Heart right ventricle (tissue), 16 donors: ENCODE measurements around the gene TMEM186. TPM values are rescaled to one million over a fixed set of nuclear protein-coding genes. Genes with fewer than 3 reads are reported as not detected.

Experiments used
- ATAC-seq, 8 donors: fragments of 200-7000 bp; cut with Tn5 transposase; one replicate each; pipeline ENCODE4 v1.9.1; 2020; ENCODE audit warnings: mild to moderate bottlenecking in 8 of 8, moderate library complexity in 8 of 8, moderate number of reproducible peaks in 1 of 8
- DNase-seq, 2 donors: peaks; one replicate each; pipeline ENCODE4 v3.0.0-alpha.2; 2020
- H3K27ac ChIP-seq, 10 donors: fragments of 200-600 bp; sonication (generic) in 2 of 10; one replicate each; pipeline versions ENCODE4 v1.5.0 to v1.8.0; 2020 to 2022; ENCODE audit warnings: mild to moderate bottlenecking in 3 of 10
- H3K27me3 ChIP-seq, 7 donors: fragments of 200-600 bp; one replicate each; pipeline ENCODE4 v1.8.0; 2021 to 2022; ENCODE audit warnings: mild to moderate bottlenecking in 2 of 7
- H3K36me3 ChIP-seq, 9 donors: fragments of 200-600 bp; sonication (generic) in 1 of 9; one replicate each; pipeline versions ENCODE4 v1.5.0 to v1.8.0; 2020 to 2022; ENCODE audit warnings: mild to moderate bottlenecking in 2 of 9
- H3K4me1 ChIP-seq, 9 donors: fragments of 200-600 bp; sonication (generic) in 1 of 9; one replicate each; pipeline versions ENCODE4 v1.5.0 to v1.8.0; 2020 to 2022; ENCODE audit warnings: mild to moderate bottlenecking in 4 of 9
- H3K4me3 ChIP-seq, 10 donors: fragments of 200-600 bp; sonication (generic) in 2 of 10; one replicate each; pipeline versions ENCODE4 v1.5.0 to v1.8.0; 2020 to 2022; ENCODE audit warnings: mild to moderate bottlenecking in 7 of 10, moderate library complexity in 2 of 10
- H3K9me3 ChIP-seq, 11 donors: fragments of 200-600 bp in 10 of 11; sonication (generic) in 2 of 11; one replicate each; pipeline versions ENCODE4 v1.5.0 to v1.8.0; 2013 to 2022; ENCODE audit warnings: mild to moderate bottlenecking in 2 of 11, control low read depth in 1 of 11, moderate library complexity in 1 of 11
- CTCF ChIP-seq, 9 donors: fragments of 200-600 bp; sonication (generic) in 2 of 9; IDR thresholded peaks; one replicate each; pipeline versions ENCODE4 v1.5.0 to v1.8.0; 2021 to 2022; ENCODE audit warnings: antibody characterized with exemption in 9 of 9, mild to moderate bottlenecking in 5 of 9, moderate library complexity in 1 of 9
- WGBS, 2 donors: extraction: QIAGEN DNeasy Blood & Tissue Kit; methylation state at CpG; one replicate each; pipeline ENCODE4 v1.1.7; 2013; ENCODE audit warnings: inconsistent platforms in 1 of 2; 5-methylcytosine and 5-hydroxymethylcytosine counted together
- intact Hi-C, 10 donors: fragments of 100-400 bp; cut with DNase I; formaldehyde crosslinking; loops; one replicate each; pipeline versions ENCODE4 v1.11.1 to v1.14.2; 2022
- polyA plus RNA-seq, 2 donors: library from polyadenylated mRNA; stranded (reverse); fragments of 200-250 nt; gene quantifications; one replicate each; pipeline ENCODE4 v1.2.3, GENCODE V29; 2013
- total RNA-seq, 10 donors: library from RNA; stranded (reverse); fragmentation: NEBNext Ultra II Directional in 3 of 10; extraction: Animal tissue kit (Norgen Biotek cat#: 25700) in 3 of 10; gene quantifications; one replicate each; pipeline versions ENCODE4 v1.2.1 to v1.2.4, GENCODE V29; 2021 to 2023
- donor health status: Arrhythmogenic right ventricular cardiomyopathy.
- donor health status: ischemic (EF 13 %, LVEDD 7.1; RV severe dilation, severe dysfunction).
- donor health status: healthy with polysubstance abuse.
- donor health status: DM: no; HTN: yes; CAD: no.
- donor health status: DM: no; HTN: no; CAD: no.
- donor health status: ischemic (EF 25% LVEDD 6.9; RV normal size, moderate dysfunction).
- donor health status: ischemic (EF 25% LVEDD 5.7; RV mildly dilated, moderate dysfunction).
- donor health status: healthy.
- donor health status: DM: yes; HTN: yes; CAD: no.
- donor health status: Ischemic cardiomyopathy.
- donor health status: ischemic (EF 35%, LVEDD 5.7; RV mildly dilated, moderate dysfunction).
- donor health status: nonischemic (EF 11% LVEDD 7.7; RV severe dilation, severe dysfunction).
- donor health status: DM: yes; HTN: yes; CAD: no.
- donor health status: PGD.
- donor health status: ischemic (EF 29% LVEDD 5.4; RV normal size, mild dysfunction).
- donor health status: nonischemic (EF 23%, LVEDD 6.1; RV moderate dilation, normal function).

Gene TMEM186
- total and polyA plus RNA-seq, 12 donors = 7.5 to 15.1 (median 13.9) TPM

- intact Hi-C loops = no loop called here
- no peak for ATAC-seq
- TF ChIP-seq CTCF (IDR thresholded peaks at IDR 0.05) = no peak
Observed at GRCh38 chr16:8814095-8814806, 16.8 kb upstream of the TMEM186 start.

GRCh38 chr16:8812162-8812843, 14.9 kb upstream of the TMEM186 start:
- no peaks in the 10 kb centered on the region for H3K9me3 ChIP-seq
- H3K4me1 ChIP-seq = peaks cover 0 to 7% (median 0%) of the 10 kb centered on the region in 9 donors
- DNase-seq = no peak
- ATAC-seq = no peak
- H3K27ac ChIP-seq = no peak overlapping the region
- peaks cover 0 to 100% (median 71%) of the 10 kb centered on the region in 9 donors for H3K36me3 ChIP-seq
- intact Hi-C loops = no loop called here
- 72 to 88% methylated on average over 12 of the region's 12 CpGs for WGBS, 2 donors
- H3K27me3 ChIP-seq = no peaks in the 10 kb centered on the region
- TF ChIP-seq CTCF (IDR thresholded peaks at IDR 0.05) = no peak
- H3K4me3 ChIP-seq = no peak overlapping the region

More at GRCh38 chr16:8814095-8814806, 16.8 kb upstream of the TMEM186 start:
- Histone ChIP-seq H3K27ac (no peak overlapping the region), H3K4me3 (no peak overlapping the region), H3K36me3 (peaks cover 0 to 100% (median 65%) of the 10 kb centered on the region in 9 donors), H3K4me1 (peaks cover 0 to 13% (median 0%) of the 10 kb centered on the region in 9 donors), H3K27me3 (no peaks in the 10 kb centered on the region), H3K9me3 (no peaks in the 10 kb centered on the region)
- 96 to 97% methylated on average over 14 of the region's 14 CpGs for WGBS, 2 donors
- no peak for DNase-seq

- no peak for ATAC-seq
- no peaks in the 10 kb centered on the region for H3K27me3 ChIP-seq
- WGBS, 2 donors = 82 to 83% methylated on average over 11 of the region's 11 CpGs
- no peak for DNase-seq
- H3K4me3 ChIP-seq = no peak overlapping the region
- intact Hi-C loops = no loop called here
- H3K4me1 ChIP-seq = peaks cover 0 to 7% (median 0%) of the 10 kb centered on the region in 9 donors
- no peak overlapping the region for H3K27ac ChIP-seq
- no peak for TF ChIP-seq CTCF (IDR thresholded peaks at IDR 0.05)
- H3K36me3 ChIP-seq = peaks cover 0 to 100% (median 72%) of the 10 kb centered on the region in 9 donors
- H3K9me3 ChIP-seq = no peaks in the 10 kb centered on the region
Observed at GRCh38 chr16:8808613-8809353, 11.3 kb upstream of the TMEM186 start.

GRCh38 chr16:8808009-8808408, 10.6 kb upstream of the TMEM186 start:
- Histone ChIP-seq H3K36me3 (peaks cover 0 to 100% (median 70%) of the 10 kb centered on the region in 9 donors), H3K27ac (no peak overlapping the region), H3K9me3 (no peaks in the 10 kb centered on the region), H3K4me1 (peaks cover 0 to 7% (median 0%) of the 10 kb centered on the region in 9 donors), H3K4me3 (no peak overlapping the region), H3K27me3 (no peaks in the 10 kb centered on the region)
- ATAC-seq (no peak), DNase-seq (no peak)
- no peak for TF ChIP-seq CTCF (IDR thresholded peaks at IDR 0.05)
- WGBS, 2 donors = 99 to 100% methylated on average over 3 of the region's 3 CpGs
- intact Hi-C loops = no loop called here
